Pons (tissue), 1 donor: ENCODE measurements around the gene CRLF3.
A peak's percentile ranks its signal among the peaks of the same experiment; 100 is the strongest.
"Not testable (repeated sequence)": the region's sequence is repeated elsewhere in the genome, so short reads cannot be mapped to it uniquely, and the experiment has no call there.

Experiments
- DNase-seq: peaks from one replicate; pipeline ENCODE4 v3.0.0-alpha.2; 2016; ENCODE audit warnings: low spot score

The CRLF3 gene

DNA sequence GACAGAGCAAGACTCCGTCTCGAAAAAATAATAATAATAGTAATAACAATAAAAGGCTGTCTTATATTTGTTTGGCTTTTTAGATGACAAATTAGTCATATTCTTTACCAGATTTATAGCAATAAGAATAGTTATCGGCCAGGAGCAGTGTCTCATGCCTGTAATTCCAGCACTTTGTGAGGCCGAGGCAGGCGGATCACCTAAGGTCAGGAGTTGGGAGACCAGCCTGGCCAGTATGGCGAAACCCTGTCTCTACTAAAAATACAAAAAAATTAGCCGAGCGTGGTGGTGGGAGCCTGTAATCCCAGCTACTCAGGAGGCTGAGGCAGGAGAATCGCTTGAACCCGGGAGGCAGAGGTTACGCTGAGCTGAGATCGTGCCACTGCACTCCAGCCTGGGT is 10.3 kb downstream of the CRLF3 start:
- not testable (repeated sequence) for DNase-seq

DNA sequence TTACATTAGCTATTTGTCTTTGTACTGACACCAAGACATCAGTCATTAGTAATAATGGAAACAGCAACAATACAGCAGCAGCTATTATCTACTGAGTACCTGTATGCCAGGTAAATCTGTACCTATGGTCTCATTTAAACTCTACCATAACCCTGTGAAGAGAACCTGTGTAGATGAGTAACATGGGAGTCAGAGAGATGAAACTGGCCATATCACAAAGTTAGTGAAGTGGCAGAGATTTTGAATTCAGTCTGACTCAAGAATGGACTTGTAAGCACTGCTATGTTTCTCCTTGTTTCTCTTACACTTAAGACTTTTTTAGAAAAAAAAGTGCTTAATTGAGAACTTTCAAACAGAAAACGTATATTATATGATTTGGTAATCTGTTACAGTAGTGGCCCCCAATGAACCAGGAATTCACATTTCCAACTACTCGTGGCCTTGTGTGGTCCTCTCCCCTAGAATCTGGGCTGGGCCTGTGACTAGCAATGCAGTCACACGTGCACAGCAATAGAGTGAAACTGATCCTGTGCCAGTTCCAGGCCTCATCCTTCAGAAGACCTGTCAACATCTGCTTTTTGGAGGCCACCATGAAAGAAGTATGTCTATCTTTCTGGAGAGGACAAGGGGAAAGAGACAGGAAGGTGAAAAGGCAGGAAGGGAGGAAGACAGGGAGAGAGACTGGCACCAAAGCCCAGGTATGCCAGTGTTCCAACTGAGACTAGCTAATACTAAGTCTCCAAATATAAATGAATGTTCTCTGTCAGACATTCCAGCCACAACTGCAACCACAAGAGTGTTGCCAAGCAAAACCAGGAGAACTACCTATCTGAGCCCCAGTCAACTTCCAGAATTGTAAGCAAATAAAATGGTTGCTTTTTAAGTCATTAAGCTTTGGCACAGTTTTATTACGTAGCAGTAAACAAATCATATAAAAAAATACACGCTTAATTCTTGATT is 12.0 kb downstream of the CRLF3 start:
- DNase-seq = no peak

DNA sequence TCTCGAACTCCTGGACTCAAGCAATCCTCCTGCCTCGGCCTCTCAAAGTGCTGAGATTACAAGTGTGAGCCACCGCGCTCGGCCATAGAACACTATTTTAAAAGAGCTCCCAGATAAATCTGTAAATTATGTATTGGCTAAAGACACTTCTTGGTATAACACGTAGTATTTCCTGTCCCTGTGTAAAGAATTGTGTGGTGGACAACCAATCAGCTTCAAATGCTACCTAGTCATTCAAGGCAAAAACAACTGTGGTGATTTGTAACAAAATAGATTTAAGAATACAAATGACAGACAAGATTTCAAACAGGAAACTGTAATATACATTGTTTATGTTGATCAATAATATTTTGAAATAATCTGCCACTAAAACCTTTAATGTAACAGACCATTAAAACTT is 14.6 kb downstream of the CRLF3 start:
- no peak for DNase-seq

DNA sequence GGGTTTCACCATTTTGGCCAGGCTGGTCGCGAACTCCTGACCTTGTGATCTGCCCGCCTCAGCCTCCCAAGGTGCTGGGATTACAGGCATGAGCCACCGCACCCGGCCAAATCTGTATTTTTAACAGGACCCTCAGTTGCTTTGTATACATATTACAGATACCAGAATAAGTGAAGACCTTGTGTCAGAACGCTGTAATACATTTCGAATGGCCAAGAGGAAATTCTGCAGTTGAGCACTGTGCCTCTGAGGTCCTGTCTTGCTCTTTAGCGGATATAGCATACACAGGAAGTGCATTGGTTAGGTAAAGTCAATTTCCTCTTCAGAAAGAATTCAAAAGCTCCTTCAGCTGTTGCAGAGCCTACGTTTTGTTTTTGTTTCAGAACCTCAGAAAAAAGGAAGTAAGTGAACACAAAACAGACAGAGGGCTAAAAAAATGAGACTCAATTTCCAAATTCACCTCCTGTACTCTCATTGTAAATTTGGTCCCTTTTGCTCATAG is 15.7 kb downstream of the CRLF3 start:
- DNase-seq = peak; percentile 71

DNA sequence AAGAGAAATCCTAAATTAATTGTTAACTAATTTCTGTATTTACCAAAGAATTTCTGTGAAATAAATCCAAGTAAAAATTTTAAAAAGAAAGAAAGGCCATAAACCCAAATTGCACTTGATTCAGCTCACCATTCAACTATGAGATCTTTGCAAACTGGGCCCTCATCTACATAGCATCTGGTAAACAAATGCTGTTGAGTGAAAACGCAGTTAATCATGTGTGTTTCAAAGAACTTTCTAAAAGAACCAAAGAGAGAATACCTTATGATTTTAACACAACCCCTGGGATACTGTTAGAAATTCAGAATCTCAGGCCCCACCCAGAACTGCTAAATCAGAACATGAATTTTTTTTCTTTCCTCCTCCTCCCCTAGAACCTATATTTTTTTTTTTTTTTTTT is 16.6 kb downstream of the CRLF3 start:
- no peak for DNase-seq

DNA sequence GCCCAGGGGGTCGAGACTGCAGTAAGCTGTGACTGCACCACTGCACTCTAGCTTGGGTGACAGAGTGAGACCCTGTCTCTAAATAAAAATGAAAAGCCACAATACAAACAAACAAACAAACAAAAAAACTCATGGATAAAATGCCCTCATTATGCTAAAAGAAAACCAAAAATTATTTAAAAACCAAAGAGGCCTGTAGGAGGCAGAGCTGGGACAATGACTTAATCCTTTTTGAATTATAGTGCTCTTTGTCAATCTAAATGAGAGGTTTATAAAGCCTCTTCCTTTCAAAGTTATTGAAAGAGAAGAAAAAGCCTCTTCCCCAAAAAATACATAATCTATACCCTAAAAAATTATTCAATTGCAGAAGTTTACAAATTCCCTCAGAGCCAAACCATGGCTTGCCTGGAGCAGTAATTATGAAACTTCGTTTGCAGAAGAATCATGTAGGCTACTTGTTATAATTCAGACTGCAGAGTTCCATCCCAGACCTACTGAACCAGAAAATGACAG is 18.5 kb downstream of the CRLF3 start:
- no peak for DNase-seq

DNA sequence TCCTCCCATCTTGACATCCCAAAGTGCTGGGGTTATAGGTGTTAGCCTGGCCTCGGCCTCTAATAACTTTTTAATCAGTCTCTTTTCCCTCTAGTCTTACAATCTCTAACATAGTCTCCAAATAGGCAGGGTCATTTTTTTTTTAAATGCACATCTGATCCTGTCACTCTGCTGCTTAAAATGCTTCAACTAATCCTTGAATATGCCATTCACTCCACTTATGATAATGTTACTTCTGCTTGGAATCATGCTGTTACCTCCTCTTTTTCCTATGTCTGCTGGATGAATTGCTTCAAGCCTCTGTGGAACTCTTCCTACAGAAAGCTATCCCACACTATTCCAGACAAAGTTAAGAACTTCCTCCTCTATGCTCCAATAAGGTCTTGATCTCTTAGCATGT is 22.8 kb downstream of the CRLF3 start:
- no peak for DNase-seq

DNA sequence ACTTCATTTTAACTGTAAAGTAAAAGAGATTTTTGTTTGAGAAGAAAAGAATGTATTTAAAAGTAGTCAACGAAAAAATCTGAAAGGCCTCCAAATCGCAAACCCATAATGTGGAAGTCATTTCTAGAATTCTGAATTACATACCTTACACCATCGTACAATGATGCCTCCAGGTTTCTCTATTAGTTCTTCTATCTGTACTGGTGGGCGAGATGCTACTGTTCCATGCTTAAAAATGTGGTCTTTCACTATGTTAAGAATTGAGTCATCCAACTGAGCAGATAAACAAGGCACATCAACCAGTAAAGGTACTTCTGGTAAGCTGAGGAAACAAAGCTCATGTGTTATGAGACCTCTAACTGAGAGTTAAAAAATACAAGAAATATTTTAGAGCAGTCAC is 28.5 kb downstream of the CRLF3 start:
- no peak for DNase-seq

DNA sequence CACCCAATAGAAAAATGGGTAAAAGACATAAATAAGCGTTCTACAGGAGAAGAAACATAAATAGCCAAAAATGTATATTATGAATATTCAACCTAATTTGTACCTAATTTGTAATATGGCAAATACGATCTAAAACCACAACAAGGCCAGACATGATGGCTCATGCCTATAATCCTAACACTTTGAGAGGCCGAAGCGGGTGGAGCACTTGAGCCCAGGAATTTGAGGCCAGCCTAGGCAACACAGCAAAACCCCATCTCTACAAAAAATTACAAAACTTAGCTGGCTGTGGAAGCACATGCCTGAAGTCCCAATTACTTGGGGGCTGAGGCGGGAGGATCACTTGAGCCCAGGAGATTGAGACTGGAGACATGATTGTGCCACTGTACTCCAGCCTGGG is 30.1 kb downstream of the CRLF3 start:
- no peak for DNase-seq

DNA sequence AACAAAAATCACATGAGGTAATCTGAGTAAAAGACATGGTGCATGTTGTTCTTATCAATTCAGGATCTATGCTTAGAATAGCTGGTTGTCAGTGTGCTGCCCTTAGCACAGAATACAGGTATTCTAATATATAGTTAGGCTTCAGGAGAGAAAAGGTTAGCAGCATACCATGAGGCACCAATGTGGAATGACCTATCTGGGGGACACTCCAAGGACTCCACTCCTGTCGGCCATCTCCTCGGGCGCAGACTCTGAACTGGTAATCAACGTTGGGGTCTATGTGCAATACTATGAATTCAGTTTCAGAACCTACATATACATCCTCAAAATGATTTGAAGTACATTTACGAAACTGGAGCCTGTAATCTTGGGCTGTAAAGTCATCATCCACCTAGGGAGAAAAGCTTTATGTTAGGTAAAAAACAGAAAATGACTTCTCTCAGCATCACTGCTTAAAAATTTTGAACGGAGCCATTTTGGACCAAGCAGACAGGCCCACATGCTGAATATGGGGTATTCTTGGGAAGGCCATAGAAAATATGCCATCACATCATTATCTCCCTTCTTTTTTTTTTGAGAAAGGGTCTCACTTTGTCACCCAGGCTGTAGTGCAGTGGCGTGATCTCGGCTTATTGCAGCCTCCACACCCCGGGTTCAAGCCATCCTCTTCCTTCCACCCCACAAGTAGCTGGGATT is 31.1 kb downstream of the CRLF3 start:
- DNase-seq = no peak

DNA sequence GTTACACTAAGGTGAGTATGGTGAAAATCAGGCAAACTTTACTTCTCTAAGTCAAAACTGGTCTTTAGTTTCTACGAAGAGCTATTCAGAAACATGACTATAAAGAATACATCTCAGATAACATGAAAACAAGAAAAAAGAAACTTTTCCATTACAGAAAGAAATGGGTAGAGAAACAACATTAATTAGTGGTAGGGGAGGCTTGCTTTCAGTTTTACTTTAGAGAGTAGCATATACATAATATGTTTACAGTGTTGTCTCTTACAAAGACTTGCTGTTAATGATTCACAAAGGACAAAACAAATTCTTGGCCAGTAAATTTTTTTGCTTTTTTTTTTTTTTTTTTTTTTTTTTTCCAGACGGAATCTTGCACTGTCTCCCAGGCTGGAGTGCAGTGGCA is 34.2 kb downstream of the CRLF3 start:
- no peak for DNase-seq

DNA sequence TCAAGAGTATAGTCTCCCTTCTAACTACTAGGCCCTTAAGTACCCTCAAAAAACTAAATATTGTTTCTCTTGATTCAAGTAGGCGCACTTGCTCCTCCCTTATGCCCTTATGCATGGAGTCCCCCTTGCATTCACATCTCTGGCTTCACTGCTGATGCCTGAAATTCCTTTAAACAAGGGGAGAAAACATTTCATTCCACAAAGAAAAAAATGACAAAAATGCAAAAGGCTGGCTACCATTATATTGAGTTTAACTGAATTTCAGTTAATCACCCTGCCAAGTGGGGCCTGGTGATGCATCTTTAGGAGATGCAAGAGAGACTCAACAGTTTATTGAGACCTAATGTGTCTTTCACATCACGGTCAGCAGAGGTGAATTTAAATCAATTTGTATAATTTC is 35.6 kb downstream of the CRLF3 start:
- no peak for DNase-seq

DNA sequence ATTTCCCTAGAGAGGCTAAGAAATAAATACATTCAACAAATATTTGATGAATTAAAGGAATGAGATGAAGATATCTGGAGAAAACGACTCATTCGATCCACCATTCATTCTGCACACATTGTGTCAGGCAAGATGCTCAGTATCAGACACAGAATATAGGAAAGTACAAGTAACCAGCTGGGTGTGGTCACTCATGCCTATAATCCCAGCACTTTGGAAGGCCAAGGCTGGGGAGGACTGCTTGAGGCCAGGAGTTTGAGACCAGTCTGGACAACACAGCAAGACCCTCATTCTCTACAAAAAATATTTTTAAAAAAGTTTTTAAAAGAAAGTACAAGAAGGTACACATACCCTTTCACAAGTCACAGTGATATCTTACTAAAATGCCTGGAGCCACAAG is 42.3 kb downstream of the CRLF3 start:
- DNase-seq = no peak

DNA sequence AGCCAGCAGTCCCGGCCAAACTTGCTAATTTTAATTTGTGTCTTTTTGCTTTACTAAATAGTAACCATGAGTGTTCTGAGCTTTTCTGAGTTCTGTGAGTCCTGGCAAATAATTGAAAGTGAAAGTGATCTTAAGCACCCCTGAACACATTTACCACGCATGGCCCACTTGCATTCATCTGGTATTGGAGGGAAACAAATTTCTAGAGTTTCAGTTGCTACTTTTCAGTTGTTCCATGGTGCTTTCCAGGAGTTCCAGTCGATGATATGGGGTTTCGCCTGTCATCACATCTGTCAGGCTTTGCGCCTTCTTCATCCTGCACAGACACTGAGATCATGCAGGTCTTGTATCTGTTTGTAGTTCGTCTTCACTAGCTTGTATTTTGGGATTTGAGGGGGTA is 44.1 kb downstream of the CRLF3 start:
- no peak for DNase-seq

DNA sequence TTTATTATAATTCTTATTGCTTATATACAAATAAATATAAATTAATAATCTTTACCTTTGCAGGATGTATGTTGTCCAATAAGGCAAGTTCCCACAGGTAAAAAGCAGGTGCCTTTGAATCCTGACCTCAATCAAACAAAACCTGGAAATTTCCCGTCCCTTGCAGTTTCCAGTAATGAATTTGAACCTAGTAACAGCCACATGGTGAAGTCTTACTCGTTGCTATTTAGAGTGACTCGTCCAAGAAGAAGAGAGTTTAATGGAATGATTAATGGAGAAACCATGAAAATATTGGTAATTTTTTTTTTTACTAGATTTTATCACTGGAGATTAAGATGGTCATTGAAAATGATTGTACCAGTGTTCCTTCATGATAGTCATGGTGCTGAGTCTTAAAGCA is 55.7 kb downstream of the CRLF3 start:
- not testable (repeated sequence) for DNase-seq

DNA sequence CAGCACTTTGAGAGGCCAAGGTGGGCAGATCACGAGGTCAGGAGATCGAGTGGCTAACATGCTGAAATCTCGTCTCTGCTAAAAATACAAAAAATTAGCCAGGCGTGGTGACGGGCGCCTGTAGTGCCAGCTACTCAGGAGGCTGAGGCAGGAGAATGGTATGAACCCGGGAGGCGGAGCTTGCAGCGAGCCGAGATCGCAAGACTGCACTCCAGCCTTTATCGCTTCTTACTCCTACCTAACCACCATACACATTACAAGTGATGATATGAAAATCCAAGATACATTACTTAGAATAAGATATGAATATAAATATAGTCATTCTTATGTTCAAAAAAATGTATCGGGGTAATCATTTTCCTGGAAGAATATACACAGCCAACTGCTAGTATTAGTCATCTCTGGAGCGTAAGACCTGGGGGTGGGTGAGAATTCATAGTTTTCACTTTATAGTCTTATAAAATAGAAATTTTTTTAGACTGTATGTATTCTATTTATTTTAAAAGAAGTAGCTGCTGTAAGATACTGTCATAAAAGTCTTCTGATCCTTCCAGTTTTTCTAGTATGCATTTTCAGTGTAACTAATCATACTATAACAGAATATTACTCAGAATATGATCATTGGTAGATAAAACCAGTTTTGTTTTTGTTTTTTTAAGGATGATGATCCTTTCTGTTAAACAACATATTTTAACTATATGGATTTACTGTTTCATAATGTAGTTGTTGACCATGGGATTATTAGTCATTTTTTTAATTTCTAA is 56.7 kb downstream of the CRLF3 start:
- not testable (repeated sequence) for DNase-seq

DNA sequence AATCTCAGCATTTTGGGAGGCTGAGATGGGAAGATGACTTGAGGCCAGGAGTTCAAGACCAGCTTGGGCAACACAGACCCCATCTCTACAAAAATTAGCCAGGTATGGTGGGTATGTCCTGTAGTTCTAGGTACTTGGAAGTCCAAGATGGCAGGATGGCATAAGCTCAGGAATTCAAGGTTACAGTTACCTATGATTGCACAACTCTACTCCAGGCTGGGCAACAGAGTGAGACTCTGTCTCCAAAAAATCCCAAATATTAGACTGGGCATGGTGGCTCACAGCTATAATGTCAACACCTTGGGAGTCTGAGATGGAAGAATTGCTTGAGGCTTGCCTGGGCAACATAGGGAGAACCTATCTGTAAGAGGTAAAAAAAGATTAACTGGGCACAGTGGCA is 63.4 kb downstream of the CRLF3 start:
- DNase-seq = no peak

DNA sequence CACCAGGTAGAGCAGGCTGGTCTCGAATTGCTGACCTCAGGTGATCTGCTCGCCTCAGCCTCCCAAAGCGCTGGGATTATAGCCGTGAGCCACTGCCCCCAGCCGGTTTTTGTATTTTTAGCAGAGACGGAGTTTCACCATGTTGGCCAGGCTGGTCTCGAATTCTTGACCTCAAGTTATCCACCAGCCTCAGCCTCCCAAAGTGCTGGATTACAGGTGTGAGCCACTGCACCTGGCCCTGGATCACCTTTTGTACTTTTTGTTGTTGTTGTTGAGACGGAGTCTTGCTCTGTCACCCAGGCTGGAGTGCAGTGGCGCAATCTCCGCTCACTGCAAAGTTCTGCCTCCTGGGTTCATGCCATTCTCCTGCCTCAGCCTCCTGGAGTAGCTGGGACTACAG is 71.2 kb downstream of the CRLF3 start:
- DNase-seq = not testable (repeated sequence)

DNA sequence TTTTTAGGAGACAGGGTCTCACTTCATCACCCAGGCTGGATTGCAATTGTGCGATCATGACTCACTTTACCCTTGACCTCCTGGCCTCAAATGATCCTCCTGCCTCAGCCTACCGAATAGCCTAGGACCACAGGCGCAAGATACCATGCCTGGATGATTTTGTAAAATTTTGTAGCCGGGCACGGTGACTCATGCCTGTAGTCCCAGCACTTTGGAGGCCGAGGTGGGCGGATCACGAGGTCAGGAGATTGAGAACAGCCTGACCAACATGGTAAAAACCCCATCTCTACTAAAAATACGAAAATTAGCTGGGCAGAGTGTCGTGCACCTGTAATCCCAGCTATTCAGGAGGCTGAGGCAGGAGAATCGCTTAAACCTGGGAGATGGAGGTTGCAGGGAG is 73.5 kb downstream of the CRLF3 start:
- DNase-seq = not testable (repeated sequence)

DNA sequence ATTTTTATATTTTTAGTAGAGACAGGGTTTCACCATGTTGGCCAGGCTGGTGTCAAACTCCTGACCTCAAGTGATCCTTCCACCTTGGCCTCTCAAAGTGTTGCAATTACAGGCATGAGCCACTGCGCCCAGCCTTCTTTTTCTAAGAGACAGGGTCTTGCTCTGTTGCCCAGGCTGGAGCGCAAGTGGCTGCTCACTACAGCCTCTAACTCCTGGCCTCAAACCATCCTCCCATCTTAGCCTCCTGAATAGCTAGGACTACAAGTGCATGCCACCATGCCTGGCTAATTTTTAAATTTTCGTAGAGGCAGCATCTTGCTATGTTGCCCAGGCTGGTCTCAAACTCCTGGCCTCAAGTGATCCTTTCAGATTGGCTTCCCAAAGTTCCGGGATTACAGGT is 76.9 kb downstream of the CRLF3 start:
- not testable (repeated sequence) for DNase-seq

DNA sequence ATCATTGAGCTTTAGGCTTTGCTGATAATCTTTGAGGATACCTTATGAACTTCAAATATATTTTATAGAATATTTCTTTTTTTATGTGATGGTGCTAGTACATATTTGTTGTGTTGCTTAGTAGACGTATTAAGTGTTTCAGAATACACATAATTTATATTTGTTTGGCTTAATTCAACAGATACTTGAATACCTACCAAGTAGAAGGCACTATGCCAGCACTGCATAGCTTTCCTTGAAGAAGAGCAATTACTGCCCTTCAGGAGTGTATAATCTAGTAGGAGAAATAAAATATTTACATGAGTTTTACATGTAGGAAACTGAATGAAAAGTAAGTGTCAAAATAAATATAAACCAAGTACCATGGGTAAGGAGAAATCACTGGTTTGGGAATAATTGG is 81.8 kb downstream of the CRLF3 start:
- not testable (repeated sequence) for DNase-seq

DNA sequence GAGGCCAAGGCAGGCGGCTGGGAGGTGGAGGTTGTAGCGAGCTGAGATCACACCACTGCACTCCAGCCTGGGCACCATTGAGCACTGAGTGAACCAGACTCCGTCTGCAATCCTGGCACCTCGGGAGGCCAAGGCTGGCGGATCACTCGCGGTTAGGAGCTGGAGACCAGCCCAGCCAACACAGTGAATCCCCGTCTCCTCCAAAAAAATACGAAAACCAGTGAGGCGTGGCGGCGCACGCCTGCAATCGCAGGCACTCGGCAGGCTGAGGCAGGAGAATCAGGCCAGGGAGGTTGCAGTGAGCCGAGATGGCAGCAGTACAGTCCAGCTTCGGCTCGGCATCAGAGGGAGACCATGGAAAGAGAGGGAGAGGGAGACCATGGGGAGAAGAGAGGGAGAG is 88.1 kb downstream of the CRLF3 start:
- DNase-seq = not testable (repeated sequence)
